Keratinocyte (primary cell): ENCODE results near the gene SURF4. TPM values are rescaled to one million over a fixed set of nuclear protein-coding genes. Genes with fewer than 3 reads are reported as not detected.

Experiments used
- DNase-seq: peaks from one replicate; pipeline ENCODE4 v3.0.0-alpha.2; 2011; ENCODE audit warnings: low read depth, missing footprints, low spot score
- FAIRE-seq: peaks from 2 replicates; lab custom pipeline; 2011; peaks lifted over from hg19 to GRCh38; lab: Jason Lieb, UNC
- H2AFZ ChIP-seq: 2 replicates; pipeline ENCODE4 v1.6.0; 2012; ENCODE audit warnings: low read length, control low read depth, inconsistent platforms; ENCODE audit not compliant: control insufficient read depth
- H3K27ac ChIP-seq: 2 replicates; pipeline ENCODE4 v1.5.1; 2011; ENCODE audit warnings: low read length; ENCODE audit not compliant: control insufficient read depth, insufficient read depth
- H3K27me3 ChIP-seq: 3 replicates; pipeline ENCODE4 v1.6.0; 2011; ENCODE audit warnings: low read length; ENCODE audit not compliant: control insufficient read depth, insufficient read depth; ENCODE audit errors: extremely low read depth
- H3K36me3 ChIP-seq, 2 experiments: 2 replicates in 1 of 2; 3 replicates in 1 of 2; pipeline ENCODE4 v1.5.1; 2011; ENCODE audit warnings: low read length in 2 of 2, mild to moderate bottlenecking in 1 of 2; ENCODE audit not compliant: control insufficient read depth in 2 of 2, insufficient read depth in 2 of 2; ENCODE audit errors: extremely low read depth in 1 of 2
- H3K4me1 ChIP-seq: 3 replicates; pipeline ENCODE4 v1.5.1; 2011; ENCODE audit warnings: low read length; ENCODE audit not compliant: control insufficient read depth, insufficient read depth; ENCODE audit errors: extremely low read depth
- H3K4me2 ChIP-seq: 3 replicates; pipeline ENCODE4 v1.6.0; 2011; ENCODE audit warnings: low read depth, low read length; ENCODE audit not compliant: control insufficient read depth, insufficient read depth; ENCODE audit errors: extremely low read depth
- H3K4me3 ChIP-seq, 3 experiments: fragments of 200-600 bp in 1 of 3; sonication (generic) in 1 of 3; 2 replicates in 2 of 3; 3 replicates in 1 of 3; pipeline ENCODE4 v1.5.1; 2011 to 2016; ENCODE audit warnings: low read length in 3 of 3, mild to moderate bottlenecking in 3 of 3, control low read depth in 2 of 3, inconsistent platforms in 1 of 3, low read depth in 1 of 3, mixed read lengths in 1 of 3, mixed run types in 1 of 3, moderate library complexity in 1 of 3; ENCODE audit not compliant: control insufficient read depth in 2 of 3, insufficient read depth in 2 of 3; ENCODE audit errors: extremely low read depth in 1 of 3
- H3K79me2 ChIP-seq: 2 replicates; pipeline ENCODE4 v1.6.0; 2012; ENCODE audit warnings: low read length; ENCODE audit not compliant: control insufficient read depth, insufficient read depth
- H3K9ac ChIP-seq: 3 replicates; pipeline ENCODE4 v1.6.0; 2011; ENCODE audit warnings: low read length; ENCODE audit not compliant: control insufficient read depth, insufficient read depth; ENCODE audit errors: extremely low read depth
- H3K9me1 ChIP-seq: 3 replicates; pipeline ENCODE4 v1.6.0; 2011; ENCODE audit warnings: low read length; ENCODE audit not compliant: control insufficient read depth, insufficient read depth; ENCODE audit errors: extremely low read depth
- H3K9me3 ChIP-seq: 2 replicates; pipeline ENCODE4 v1.5.1; 2012; ENCODE audit warnings: low read depth, low read length; ENCODE audit not compliant: control insufficient read depth
- H4K20me1 ChIP-seq: 3 replicates; pipeline ENCODE4 v1.6.0; 2011; ENCODE audit warnings: low read length; ENCODE audit not compliant: control insufficient read depth, insufficient read depth; ENCODE audit errors: extremely low read depth
- CTCF ChIP-seq, 3 experiments: IDR thresholded peaks in 1 of 3; conservative IDR thresholded peaks in 1 of 3; optimal IDR thresholded peaks in 1 of 3; 2 replicates in 2 of 3; 3 replicates in 1 of 3; pipeline versions ENCODE3 to v1.5.1; 2011; ENCODE audit warnings: low read length in 3 of 3, mild to moderate bottlenecking in 3 of 3, moderate library complexity in 2 of 3, control low read depth in 1 of 3, inconsistent platforms in 1 of 3; ENCODE audit not compliant: insufficient read depth in 2 of 3; ENCODE audit errors: extremely low read depth in 1 of 3
- EZH2 ChIP-seq: IDR thresholded peaks from one replicate; pipeline ENCODE4 v1.6.1; 2012; ENCODE audit warnings: inconsistent platforms, mild to moderate bottlenecking, low read length, moderate library complexity
- dilution Hi-C: fragments of 300-500 bp; cut with MboI; formaldehyde crosslinking; loops from one replicate; pipeline ENCODE4 v1.7.0; 2020; ENCODE audit warnings: low sequenced_read_pairs; ENCODE audit not compliant: extremely low pct_ligation_motif_present
- polyA plus RNA-seq, 5 experiments: library from polyadenylated mRNA; depleted of rRNA in 3 of 5; stranded (reverse) in 3 of 5; stranded (forward) in 1 of 5; unstranded in 1 of 5; fragments of >200 nt; gene quantifications; 1 replicate in 1 of 5; 2 replicates in 3 of 5; 3 replicates in 1 of 5; pipeline versions ENCODE4 v1.2.1 to v1.2.3, GENCODE V29; 2011 to 2012; ENCODE audit warnings: missing spikeins in 2 of 5, low read depth in 1 of 5, low replicate concordance in 1 of 5

The SURF4 gene
- polyA plus RNA-seq, 1 donor (not counting 4 experiments of a cell fraction or from before 2014, with no cell fraction given) = 153 TPM

- H3K27me3 ChIP-seq = no peaks in the 10 kb centered on the region
- FAIRE-seq (no peak), DNase-seq (no peak)
- no peaks in the 10 kb centered on the region for H3K9me1 ChIP-seq
- H3K4me2 ChIP-seq = no peak overlapping the region
- H3K4me1 ChIP-seq = peaks cover 74% of the 10 kb centered on the region
- peaks cover 60% of the 10 kb centered on the region for H3K79me2 ChIP-seq
- peaks cover 50% of the 10 kb centered on the region for H4K20me1 ChIP-seq
- peaks cover 45 to 60% of the 10 kb centered on the region in 2 experiments for H3K36me3 ChIP-seq
- TF ChIP-seq EZH2 (no peak), CTCF (optimal IDR thresholded peaks at IDR 0.05 in 1 of 3, IDR thresholded peaks at IDR 0.05 in 1 of 3, conservative IDR thresholded peaks at IDR 0.05 in 1 of 3; ENCODE audit: extremely low read depth in 1 of 3, insufficient read depth in 2 of 3, low read length in 3 of 3) (no peak)
- H3K4me3 ChIP-seq = no peak overlapping the region
- dilution Hi-C loops = no loop called here
- no peaks in the 10 kb centered on the region for H3K9me3 ChIP-seq
- no peak overlapping the region for H2AFZ ChIP-seq
- no peak overlapping the region for H3K9ac ChIP-seq
- H3K27ac ChIP-seq = no peak overlapping the region
These were observed 9.4 kb downstream of the SURF4 start for GRCh38 chr9:133366435-133366834.

- Histone ChIP-seq H3K27me3 (no peaks in the 10 kb centered on the region), H3K9ac (no peak overlapping the region), H4K20me1 (peaks cover 12% of the 10 kb centered on the region), H3K4me3 (no peak overlapping the region), H3K27ac (no peak overlapping the region), H3K4me2 (no peak overlapping the region), H3K79me2 (peaks cover 35% of the 10 kb centered on the region), H3K9me1 (no peaks in the 10 kb centered on the region), H3K4me1 (peaks cover 51% of the 10 kb centered on the region), H2AFZ (no peak overlapping the region), H3K9me3 (no peaks in the 10 kb centered on the region), H3K36me3 (peaks cover 42 to 57% of the 10 kb centered on the region in 2 experiments)
- FAIRE-seq = no peak
- TF ChIP-seq CTCF (optimal IDR thresholded peaks at IDR 0.05 in 1 of 3, IDR thresholded peaks at IDR 0.05 in 1 of 3, conservative IDR thresholded peaks at IDR 0.05 in 1 of 3; ENCODE audit: extremely low read depth in 1 of 3, insufficient read depth in 2 of 3, low read length in 3 of 3) = no peak
- no peak for TF ChIP-seq EZH2
- dilution Hi-C loops = no loop called here
- DNase-seq = no peak
These were observed 13.4 kb downstream of the SURF4 start for GRCh38 chr9:133362359-133363044.
